IPS-11a (cell line): ENCODE measurements around the gene KRT36.

Experiments
- H3K4me3 ChIP-seq: one replicate; pipeline ENCODE4 v1.5.1; 2013; ENCODE audit warnings: low read depth, low read length, control low read depth

The KRT36 gene

DNA sequence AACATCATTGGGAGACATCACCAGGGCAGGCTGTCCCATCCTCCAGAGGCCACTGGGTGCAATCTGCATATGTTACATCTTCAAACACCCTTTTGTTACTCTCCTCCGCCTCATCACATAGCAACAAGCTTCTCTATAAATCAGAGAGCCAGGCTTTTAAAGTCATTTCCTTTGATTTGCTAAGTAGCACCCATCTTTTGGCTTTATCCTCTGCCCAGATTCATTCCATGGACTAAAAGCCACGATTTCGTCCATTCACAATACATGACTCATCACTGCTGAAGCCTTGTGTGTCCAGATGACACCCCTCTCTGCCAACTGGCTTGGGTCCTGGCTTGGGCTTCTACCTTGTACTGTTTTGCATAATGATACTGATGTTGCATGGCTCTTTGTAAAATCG lies 47.0 kb downstream of the KRT36 start:
- H3K4me3 ChIP-seq, result no peak overlapping the region

GRCh38 chr17:41440531-41441033 lies 49.1 kb downstream of the KRT36 start, which contains the start of gene KRT38:
Gene KRT38, minus strand, starts transcription at chr17:41440983. Its CDS starts 62 bp downstream, at chr17:41440921.
- H3K4me3 ChIP-seq, result no peak within 1 kb of the TSS

DNA sequence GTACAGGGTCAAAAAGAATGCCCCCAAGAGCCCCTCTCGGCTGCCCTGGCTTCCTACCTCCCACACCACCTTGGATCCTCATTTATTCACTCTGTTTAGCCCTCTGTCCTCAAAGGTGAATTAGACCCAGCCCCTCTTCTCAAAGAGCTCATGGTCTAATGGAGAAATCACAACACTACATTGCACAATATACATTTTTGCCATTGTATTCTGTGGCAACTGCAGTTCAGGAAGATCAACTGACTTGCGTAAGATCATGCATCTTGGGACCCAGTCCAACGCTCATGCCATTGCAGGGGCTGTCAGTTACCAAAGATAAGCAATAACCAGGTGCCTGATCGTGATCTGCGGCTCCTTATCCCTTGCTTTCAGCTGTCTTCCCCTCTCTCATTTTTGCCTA lies 50.3 kb downstream of the KRT36 start:
- no peak overlapping the region for H3K4me3 ChIP-seq

DNA sequence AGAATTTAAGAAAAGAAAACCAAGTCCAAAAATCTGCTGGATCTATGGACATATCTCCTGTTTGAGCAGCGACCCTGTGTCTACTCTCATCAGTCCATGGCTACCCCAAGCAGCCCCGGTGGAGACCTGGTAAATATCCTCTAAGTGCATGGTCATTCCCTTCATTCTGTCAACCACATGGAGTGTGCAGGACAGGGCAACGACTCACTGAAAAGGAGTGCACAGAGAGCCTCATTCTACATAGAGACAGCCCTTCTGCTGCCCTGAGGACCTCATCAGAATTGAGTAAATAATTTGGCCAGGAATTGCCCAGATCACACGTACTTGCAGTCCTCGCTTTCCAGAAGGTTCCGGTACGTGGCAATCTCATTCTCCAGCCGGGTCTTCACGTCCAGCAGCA lies 51.9 kb downstream of the KRT36 start:
- no peak overlapping the region for H3K4me3 ChIP-seq

DNA sequence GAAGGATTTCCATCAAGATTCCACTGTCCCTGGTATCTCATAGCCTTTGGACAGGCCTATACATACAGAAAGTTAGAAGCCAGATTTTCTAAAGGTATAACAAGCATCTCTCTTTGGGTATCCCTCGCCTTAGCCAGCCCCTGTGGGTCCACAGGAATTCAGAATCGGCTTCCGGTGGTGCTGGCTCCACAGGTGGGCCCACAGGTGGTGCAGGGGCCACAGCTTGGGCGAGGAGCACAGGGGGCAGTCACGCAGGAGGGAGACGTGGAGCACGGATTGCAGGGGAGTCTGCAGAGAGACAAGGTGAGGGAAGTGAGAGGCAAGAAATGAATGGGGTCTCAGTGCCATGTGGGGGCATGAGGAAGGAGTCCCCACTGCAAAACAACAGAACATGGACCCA lies 52.5 kb downstream of the KRT36 start:
- H3K4me3 ChIP-seq, result no peak overlapping the region
